Duodenal mucosa (tissue), 2 donors: ENCODE measurements around the gene NUDT16.

Source experiments
- H3K27ac ChIP-seq: one replicate; pipeline ENCODE4 v1.7.0; 2013; ENCODE audit warnings: low read depth, low read length
- H3K27me3 ChIP-seq, 2 donors: one replicate each; pipeline ENCODE4 v1.7.0; 2013; ENCODE audit warnings: low read length in 2 of 2, control low read depth in 1 of 2; ENCODE audit not compliant: insufficient read depth in 2 of 2, control insufficient read depth in 1 of 2
- H3K36me3 ChIP-seq, 2 donors: one replicate each; pipeline ENCODE4 v1.7.0; 2013; ENCODE audit warnings: low read length in 2 of 2, control low read depth in 1 of 2; ENCODE audit not compliant: insufficient read depth in 2 of 2, control insufficient read depth in 1 of 2
- H3K4me1 ChIP-seq, 2 donors: one replicate each; pipeline ENCODE4 v1.7.0; 2013; ENCODE audit warnings: low read length in 2 of 2, control low read depth in 1 of 2; ENCODE audit not compliant: insufficient read depth in 2 of 2, control insufficient read depth in 1 of 2
- H3K4me3 ChIP-seq, 2 donors: one replicate each; pipeline ENCODE4 v1.7.0; 2013; ENCODE audit warnings: low read length in 2 of 2, low read depth in 1 of 2
- H3K9ac ChIP-seq, 2 donors: one replicate each; pipeline ENCODE4 v1.7.0; 2013; ENCODE audit warnings: low read length in 2 of 2, low read depth in 1 of 2
- H3K9me3 ChIP-seq, 2 donors: one replicate each; pipeline ENCODE4 v1.7.0; 2013; ENCODE audit warnings: low read length in 2 of 2, control low read depth in 1 of 2; ENCODE audit not compliant: control insufficient read depth in 1 of 2

Gene NUDT16

GRCh38 chr3:131381445-131382291 lies at the start of gene NUDT16:
NUDT16 (plus strand) TSS chr3:131381774; CDS start chr3:131381805, 31 bp downstream.
- no peaks in the 10 kb centered on the region for H3K9me3 ChIP-seq
- no peaks in the 10 kb centered on the region for H3K27me3 ChIP-seq
- peak within 1 kb of the TSS; percentile 89 to 95 for H3K9ac ChIP-seq
- peaks cover 11 to 15% of the 10 kb centered on the region in 2 donors for H3K36me3 ChIP-seq
- H3K27ac ChIP-seq, result peak within 1 kb of the TSS; percentile 91
- H3K4me1 ChIP-seq, result peaks cover 17 to 45% of the 10 kb centered on the region in 2 donors
- peak within 1 kb of the TSS; percentile 86 to 93 for H3K4me3 ChIP-seq

- H3K27ac ChIP-seq, result no peak overlapping the region
- H3K9ac ChIP-seq, result no peak overlapping the region
- H3K4me3 ChIP-seq, result no peak overlapping the region
- no peaks in the 10 kb centered on the region for H3K4me1 ChIP-seq
- no peaks in the 10 kb centered on the region for H3K36me3 ChIP-seq
- no peaks in the 10 kb centered on the region for H3K27me3 ChIP-seq
- H3K9me3 ChIP-seq, result peaks cover 0 to 5% of the 10 kb centered on the region in 2 donors
Observed at GRCh38 chr3:131338948-131339640, 42.5 kb upstream of the NUDT16 start.

GRCh38 chr3:131341761-131342160 lies 39.8 kb upstream of the NUDT16 start:
- H3K27me3 ChIP-seq, result no peaks in the 10 kb centered on the region

GRCh38 chr3:131348911-131349310 lies 32.7 kb upstream of the NUDT16 start:
- Histone ChIP-seq H3K9ac (no peak overlapping the region), H3K4me3 (no peak overlapping the region), H3K4me1 (no peaks in the 10 kb centered on the region), H3K27ac (no peak overlapping the region), H3K9me3 (no peaks in the 10 kb centered on the region), H3K27me3 (no peaks in the 10 kb centered on the region), H3K36me3 (no peaks in the 10 kb centered on the region)

More at GRCh38 chr3:131341761-131342160, 39.8 kb upstream of the NUDT16 start:
- H3K27ac ChIP-seq, result no peak overlapping the region
- H3K4me1 ChIP-seq, result no peaks in the 10 kb centered on the region
- no peaks in the 10 kb centered on the region for H3K36me3 ChIP-seq
- H3K9ac ChIP-seq, result no peak overlapping the region
- H3K4me3 ChIP-seq, result no peak overlapping the region
- H3K9me3 ChIP-seq, result peaks cover 0 to 5% of the 10 kb centered on the region in 2 donors

- Histone ChIP-seq H3K27ac (no peak overlapping the region), H3K9me3 (no peaks in the 10 kb centered on the region), H3K27me3 (no peaks in the 10 kb centered on the region), H3K4me1 (no peaks in the 10 kb centered on the region), H3K36me3 (no peaks in the 10 kb centered on the region), H3K9ac (no peak overlapping the region), H3K4me3 (no peak overlapping the region)
Observed at GRCh38 chr3:131349454-131349853, 32.1 kb upstream of the NUDT16 start.

- H3K4me3 ChIP-seq, result no peak overlapping the region
- H3K9ac ChIP-seq, result no peak overlapping the region
- H3K9me3 ChIP-seq, result no peaks in the 10 kb centered on the region
- no peaks in the 10 kb centered on the region for H3K4me1 ChIP-seq
- H3K36me3 ChIP-seq, result no peaks in the 10 kb centered on the region
- H3K27me3 ChIP-seq, result no peaks in the 10 kb centered on the region
- no peak overlapping the region for H3K27ac ChIP-seq
Observed at GRCh38 chr3:131349946-131350347, 31.6 kb upstream of the NUDT16 start.

GRCh38 chr3:131350506-131350905 lies 31.1 kb upstream of the NUDT16 start:
- Histone ChIP-seq H3K36me3 (no peaks in the 10 kb centered on the region), H3K9me3 (no peaks in the 10 kb centered on the region), H3K27me3 (no peaks in the 10 kb centered on the region), H3K4me3 (no peak overlapping the region), H3K9ac (no peak overlapping the region), H3K27ac (no peak overlapping the region), H3K4me1 (no peaks in the 10 kb centered on the region)

- no peaks in the 10 kb centered on the region for H3K36me3 ChIP-seq
- H3K9me3 ChIP-seq, result no peaks in the 10 kb centered on the region
- H3K4me3 ChIP-seq, result no peak overlapping the region
- H3K27me3 ChIP-seq, result no peaks in the 10 kb centered on the region
- H3K4me1 ChIP-seq, result no peaks in the 10 kb centered on the region
- no peak overlapping the region for H3K27ac ChIP-seq
- H3K9ac ChIP-seq, result no peak overlapping the region
Observed at GRCh38 chr3:131353016-131353877, 28.3 kb upstream of the NUDT16 start.

GRCh38 chr3:131353986-131354385 lies 27.6 kb upstream of the NUDT16 start:
- Histone ChIP-seq H3K36me3 (no peaks in the 10 kb centered on the region), H3K9me3 (no peaks in the 10 kb centered on the region), H3K9ac (no peak overlapping the region), H3K4me3 (no peak overlapping the region), H3K27me3 (no peaks in the 10 kb centered on the region), H3K4me1 (no peaks in the 10 kb centered on the region), H3K27ac (no peak overlapping the region)
